Uterus (tissue), 2 donors: ENCODE measurements around the gene HBM.

ENCODE experiments used
- POLR2A ChIP-seq, 2 donors: fragments of 450-650 bp; IDR thresholded peaks; one replicate each; pipeline ENCODE4 v1.6.1; 2016; ENCODE audit warnings: antibody characterized with exemption in 2 of 2, mild to moderate bottlenecking in 1 of 2, moderate library complexity in 1 of 2
- TF ChIP-seq, protein P1 (sequence below), 4 experiments: fragments of 200-600 bp in 2 of 4; fragments of 450-650 bp in 2 of 4; sonication (generic) in 2 of 4; IDR thresholded peaks; one replicate each; pipeline ENCODE4 v1.5.1; 2016 to 2019; ENCODE audit warnings: antibody characterized with exemption in 4 of 4, mild to moderate bottlenecking in 2 of 4, moderate library complexity in 1 of 4

DNA sequence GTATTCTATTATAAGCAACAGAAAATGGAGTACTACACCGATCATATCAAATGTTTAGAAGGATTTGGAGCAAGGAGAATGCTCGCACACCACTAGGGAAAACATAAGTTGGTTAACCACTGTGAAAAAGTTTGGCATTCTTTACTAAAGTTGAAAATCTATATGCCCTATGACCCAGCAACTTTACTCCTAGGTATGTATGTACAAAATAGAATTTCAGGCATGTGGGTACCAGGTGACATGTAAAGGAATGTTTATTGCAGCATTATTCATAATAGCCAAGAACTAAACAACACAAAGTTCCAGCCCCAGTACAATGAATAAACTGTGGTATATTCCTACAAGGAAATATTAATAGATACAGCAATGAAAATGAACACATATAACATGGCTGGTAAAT lies 19.1 kb upstream of the HBM start:
- TF ChIP-seq, protein P1, sequence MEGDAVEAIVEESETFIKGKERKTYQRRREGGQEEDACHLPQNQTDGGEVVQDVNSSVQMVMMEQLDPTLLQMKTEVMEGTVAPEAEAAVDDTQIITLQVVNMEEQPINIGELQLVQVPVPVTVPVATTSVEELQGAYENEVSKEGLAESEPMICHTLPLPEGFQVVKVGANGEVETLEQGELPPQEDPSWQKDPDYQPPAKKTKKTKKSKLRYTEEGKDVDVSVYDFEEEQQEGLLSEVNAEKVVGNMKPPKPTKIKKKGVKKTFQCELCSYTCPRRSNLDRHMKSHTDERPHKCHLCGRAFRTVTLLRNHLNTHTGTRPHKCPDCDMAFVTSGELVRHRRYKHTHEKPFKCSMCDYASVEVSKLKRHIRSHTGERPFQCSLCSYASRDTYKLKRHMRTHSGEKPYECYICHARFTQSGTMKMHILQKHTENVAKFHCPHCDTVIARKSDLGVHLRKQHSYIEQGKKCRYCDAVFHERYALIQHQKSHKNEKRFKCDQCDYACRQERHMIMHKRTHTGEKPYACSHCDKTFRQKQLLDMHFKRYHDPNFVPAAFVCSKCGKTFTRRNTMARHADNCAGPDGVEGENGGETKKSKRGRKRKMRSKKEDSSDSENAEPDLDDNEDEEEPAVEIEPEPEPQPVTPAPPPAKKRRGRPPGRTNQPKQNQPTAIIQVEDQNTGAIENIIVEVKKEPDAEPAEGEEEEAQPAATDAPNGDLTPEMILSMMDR (IDR thresholded peaks at IDR 0.05): no peak
- no peak for TF ChIP-seq POLR2A (IDR thresholded peaks at IDR 0.05)
